Panc1 (cell line): Measurements from ENCODE around the gene SLITRK1. TPM values are rescaled to one million over a fixed set of nuclear protein-coding genes. Genes with fewer than 3 reads are reported as not detected.

Experiments used
- ATAC-seq: fragments of 200-7000 bp; cut with Tn5 transposase; 2 replicates; pipeline ENCODE4 v1.9.1; 2020; ENCODE audit warnings: mild to moderate bottlenecking, moderate library complexity
- BruUV-seq: library from RNA; stranded (reverse); fragments of 400-500 nt; replicated peaks from 2 replicates; lab custom pipeline; 2021; lab: Mats Ljungman, UMichigan
- CTCF ChIA-PET: fragments of 300-600 bp; sonication (Branson Sonifier 250); formaldehyde crosslinking; loops from one replicate; lab custom pipeline; 2022; ENCODE audit warnings: antibody characterized with exemption; lab: Charles Lee
- POLR2A ChIA-PET: fragments of 300-600 bp; sonication (Branson Sonifier 250); formaldehyde crosslinking; loops from one replicate; lab custom pipeline; 2022; ENCODE audit warnings: antibody characterized with exemption; lab: Charles Lee
- DNase-seq: peaks from one replicate; pipeline ENCODE4 v3.0.0-alpha.2; 2010; ENCODE audit warnings: low read depth, low spot score
- H3K27ac ChIP-seq: 2 replicates; pipeline ENCODE4 v1.5.1; 2011; ENCODE audit warnings: mild to moderate bottlenecking, low read length, inconsistent platforms
- H3K27me3 ChIP-seq: fragments of 200-500 bp; sonication (Bioruptor generic); 2 replicates; pipeline ENCODE4 v1.6.0; 2014; ENCODE audit warnings: low read length, inconsistent platforms; ENCODE audit not compliant: control insufficient read depth, insufficient read depth
- H3K36me3 ChIP-seq: fragments of 200-500 bp; sonication (Bioruptor generic); 2 replicates; pipeline ENCODE4 v1.5.1; 2014; ENCODE audit warnings: inconsistent platforms, mild to moderate bottlenecking, low read length, moderate library complexity; ENCODE audit not compliant: control insufficient read depth, insufficient read depth
- H3K4me1 ChIP-seq: 2 replicates; pipeline ENCODE4 v1.5.1; 2011; ENCODE audit warnings: inconsistent platforms, mild to moderate bottlenecking, low read length, moderate library complexity; ENCODE audit not compliant: control insufficient read depth, insufficient read depth
- H3K4me3 ChIP-seq, 2 experiments: 2 replicates each; pipeline ENCODE4 v1.5.1; 2011 to 2012; ENCODE audit warnings: low read depth in 2 of 2, low read length in 2 of 2, mild to moderate bottlenecking in 2 of 2, inconsistent platforms in 1 of 2, moderate library complexity in 1 of 2
- H3K9me3 ChIP-seq: fragments of 200-500 bp; sonication (Bioruptor generic); 2 replicates; pipeline ENCODE4 v1.5.1; 2014; ENCODE audit warnings: low read depth, mild to moderate bottlenecking, inconsistent platforms, low read length, moderate library complexity; ENCODE audit not compliant: control insufficient read depth, insufficient read depth
- POLR2AphosphoS5 ChIP-seq: IDR thresholded peaks from 2 replicates; pipeline ENCODE4 v1.6.1; 2012; ENCODE audit warnings: mild to moderate bottlenecking, low read depth, low read length, moderate library complexity
- SIN3A ChIP-seq: IDR thresholded peaks from 2 replicates; pipeline ENCODE4 v1.6.1; 2012; ENCODE audit warnings: low read depth, mild to moderate bottlenecking, low read length, moderate library complexity, borderline replicate concordance; ENCODE audit not compliant: insufficient read depth
- TCF7L2 ChIP-seq: IDR thresholded peaks from 2 replicates; pipeline ENCODE4 v1.6.1; 2011; ENCODE audit warnings: mild to moderate bottlenecking, low read depth, low read length, inconsistent platforms
- in situ Hi-C: cut with HindIII; loops from 2 replicates; pipeline ENCODE4 v1.10.0; 2016; ENCODE audit warnings: low sequenced_read_pairs, low pct_unique_long_range_greater_than_20kb
- intact Hi-C: fragments of 100-400 bp; cut with micrococcal nuclease; formaldehyde crosslinking; loops from one replicate; pipeline ENCODE4 v1.10.0; 2022; ENCODE audit not compliant: unreplicated experiment
- total RNA-seq: library from RNA; stranded (reverse); gene quantifications from one replicate; pipeline ENCODE4 v1.2.1, GENCODE V29; 2021; ENCODE audit not compliant: unreplicated experiment
- TF ChIP-seq, protein P1 (sequence below): fragments of 450-650 bp; IDR thresholded peaks from 2 replicates; pipeline ENCODE4 v1.5.1; 2017; ENCODE audit warnings: mild to moderate bottlenecking
- TF ChIP-seq, protein P2 (sequence below), 2 experiments: IDR thresholded peaks; 2 replicates each; pipeline ENCODE4 v1.6.1; 2011 to 2012; ENCODE audit warnings: low read depth in 2 of 2, control low read depth in 1 of 2, low read length in 1 of 2, mild to moderate bottlenecking in 1 of 2, moderate library complexity in 1 of 2; ENCODE audit not compliant: insufficient read depth in 1 of 2

Gene SLITRK1
- total RNA-seq, 1 experiment from 2014 or later: 0.08 TPM

DNA sequence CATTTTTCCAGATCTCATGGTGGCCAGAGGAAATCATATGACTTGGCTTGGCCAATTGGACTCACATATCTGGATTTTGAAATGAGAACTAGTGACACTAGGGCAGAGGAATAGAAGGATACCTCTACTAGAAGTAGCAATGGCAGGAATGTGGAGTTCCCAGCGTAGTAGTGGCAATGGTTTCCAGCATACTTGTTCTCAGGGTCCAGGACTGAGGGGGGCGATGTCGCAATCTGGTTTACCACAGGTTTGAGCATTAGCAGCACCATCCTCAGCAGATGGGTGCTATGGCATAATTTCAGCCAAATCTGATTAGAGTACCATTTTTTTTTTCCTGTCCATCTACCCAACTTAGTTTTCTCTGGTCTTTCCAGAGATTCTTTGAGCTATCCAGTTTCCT is 8.1 kb upstream of the SLITRK1 start:
- H3K27me3 ChIP-seq: no peaks in the 10 kb centered on the region
- no peak overlapping the region for H3K4me3 ChIP-seq
- intact Hi-C loops: no loop called here
- no peaks in the 10 kb centered on the region for H3K9me3 ChIP-seq
- H3K27ac ChIP-seq: no peak overlapping the region
- DNase-seq (no peak), ATAC-seq (no peak)
- no peaks in the 10 kb centered on the region for H3K4me1 ChIP-seq
- ChIA-PET POLR2A (no interaction called here), CTCF (no interaction called here)
- in situ Hi-C loops: no loop called here
- no TSS peak for BruUV-seq
- no peaks in the 10 kb centered on the region for H3K36me3 ChIP-seq
- TF ChIP-seq, protein P1, sequence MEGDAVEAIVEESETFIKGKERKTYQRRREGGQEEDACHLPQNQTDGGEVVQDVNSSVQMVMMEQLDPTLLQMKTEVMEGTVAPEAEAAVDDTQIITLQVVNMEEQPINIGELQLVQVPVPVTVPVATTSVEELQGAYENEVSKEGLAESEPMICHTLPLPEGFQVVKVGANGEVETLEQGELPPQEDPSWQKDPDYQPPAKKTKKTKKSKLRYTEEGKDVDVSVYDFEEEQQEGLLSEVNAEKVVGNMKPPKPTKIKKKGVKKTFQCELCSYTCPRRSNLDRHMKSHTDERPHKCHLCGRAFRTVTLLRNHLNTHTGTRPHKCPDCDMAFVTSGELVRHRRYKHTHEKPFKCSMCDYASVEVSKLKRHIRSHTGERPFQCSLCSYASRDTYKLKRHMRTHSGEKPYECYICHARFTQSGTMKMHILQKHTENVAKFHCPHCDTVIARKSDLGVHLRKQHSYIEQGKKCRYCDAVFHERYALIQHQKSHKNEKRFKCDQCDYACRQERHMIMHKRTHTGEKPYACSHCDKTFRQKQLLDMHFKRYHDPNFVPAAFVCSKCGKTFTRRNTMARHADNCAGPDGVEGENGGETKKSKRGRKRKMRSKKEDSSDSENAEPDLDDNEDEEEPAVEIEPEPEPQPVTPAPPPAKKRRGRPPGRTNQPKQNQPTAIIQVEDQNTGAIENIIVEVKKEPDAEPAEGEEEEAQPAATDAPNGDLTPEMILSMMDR: no peak
- TF ChIP-seq TCF7L2 (no peak), SIN3A (no peak), POLR2AphosphoS5 (no peak)
- TF ChIP-seq, protein P2, sequence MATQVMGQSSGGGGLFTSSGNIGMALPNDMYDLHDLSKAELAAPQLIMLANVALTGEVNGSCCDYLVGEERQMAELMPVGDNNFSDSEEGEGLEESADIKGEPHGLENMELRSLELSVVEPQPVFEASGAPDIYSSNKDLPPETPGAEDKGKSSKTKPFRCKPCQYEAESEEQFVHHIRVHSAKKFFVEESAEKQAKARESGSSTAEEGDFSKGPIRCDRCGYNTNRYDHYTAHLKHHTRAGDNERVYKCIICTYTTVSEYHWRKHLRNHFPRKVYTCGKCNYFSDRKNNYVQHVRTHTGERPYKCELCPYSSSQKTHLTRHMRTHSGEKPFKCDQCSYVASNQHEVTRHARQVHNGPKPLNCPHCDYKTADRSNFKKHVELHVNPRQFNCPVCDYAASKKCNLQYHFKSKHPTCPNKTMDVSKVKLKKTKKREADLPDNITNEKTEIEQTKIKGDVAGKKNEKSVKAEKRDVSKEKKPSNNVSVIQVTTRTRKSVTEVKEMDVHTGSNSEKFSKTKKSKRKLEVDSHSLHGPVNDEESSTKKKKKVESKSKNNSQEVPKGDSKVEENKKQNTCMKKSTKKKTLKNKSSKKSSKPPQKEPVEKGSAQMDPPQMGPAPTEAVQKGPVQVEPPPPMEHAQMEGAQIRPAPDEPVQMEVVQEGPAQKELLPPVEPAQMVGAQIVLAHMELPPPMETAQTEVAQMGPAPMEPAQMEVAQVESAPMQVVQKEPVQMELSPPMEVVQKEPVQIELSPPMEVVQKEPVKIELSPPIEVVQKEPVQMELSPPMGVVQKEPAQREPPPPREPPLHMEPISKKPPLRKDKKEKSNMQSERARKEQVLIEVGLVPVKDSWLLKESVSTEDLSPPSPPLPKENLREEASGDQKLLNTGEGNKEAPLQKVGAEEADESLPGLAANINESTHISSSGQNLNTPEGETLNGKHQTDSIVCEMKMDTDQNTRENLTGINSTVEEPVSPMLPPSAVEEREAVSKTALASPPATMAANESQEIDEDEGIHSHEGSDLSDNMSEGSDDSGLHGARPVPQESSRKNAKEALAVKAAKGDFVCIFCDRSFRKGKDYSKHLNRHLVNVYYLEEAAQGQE (IDR thresholded peaks at IDR 0.05; ENCODE audit: insufficient read depth in 1 of 2, low read depth in 2 of 2, low read length in 1 of 2): no peak

DNA sequence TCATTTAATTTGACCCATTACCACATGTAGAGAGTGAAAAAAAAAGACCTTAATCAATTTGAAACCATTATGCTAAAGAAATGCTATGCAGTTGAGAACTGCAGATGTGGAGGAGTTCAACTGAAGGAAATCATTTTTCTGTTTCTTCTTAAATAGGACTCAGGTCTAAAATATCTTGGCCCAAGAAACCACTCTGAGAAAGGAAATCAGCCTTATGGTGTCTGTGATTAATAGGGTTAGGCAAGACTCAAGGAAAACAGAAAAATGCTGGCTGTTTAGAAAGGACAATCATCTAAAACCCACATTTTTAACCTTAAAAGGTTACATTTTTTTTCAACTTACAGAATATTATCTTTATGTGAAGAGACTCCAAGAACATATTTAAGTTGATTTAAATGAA is 1.9 kb upstream of the SLITRK1 start:
- intact Hi-C loops (no loop called here), in situ Hi-C loops (no loop called here)
- Histone ChIP-seq H3K36me3 (no peaks in the 10 kb centered on the region), H3K27ac (no peak overlapping the region), H3K4me1 (no peaks in the 10 kb centered on the region), H3K9me3 (no peaks in the 10 kb centered on the region), H3K27me3 (0 out of 2 replicates have a peak, but pooled peaks cover 2% of the 10 kb centered on the region), H3K4me3 (no peak overlapping the region)
- ChIA-PET POLR2A (no interaction called here), CTCF (no interaction called here)
- no TSS peak for BruUV-seq
- ATAC-seq (no peak), DNase-seq (no peak)
- TF ChIP-seq TCF7L2 (no peak), SIN3A (no peak)

DNA sequence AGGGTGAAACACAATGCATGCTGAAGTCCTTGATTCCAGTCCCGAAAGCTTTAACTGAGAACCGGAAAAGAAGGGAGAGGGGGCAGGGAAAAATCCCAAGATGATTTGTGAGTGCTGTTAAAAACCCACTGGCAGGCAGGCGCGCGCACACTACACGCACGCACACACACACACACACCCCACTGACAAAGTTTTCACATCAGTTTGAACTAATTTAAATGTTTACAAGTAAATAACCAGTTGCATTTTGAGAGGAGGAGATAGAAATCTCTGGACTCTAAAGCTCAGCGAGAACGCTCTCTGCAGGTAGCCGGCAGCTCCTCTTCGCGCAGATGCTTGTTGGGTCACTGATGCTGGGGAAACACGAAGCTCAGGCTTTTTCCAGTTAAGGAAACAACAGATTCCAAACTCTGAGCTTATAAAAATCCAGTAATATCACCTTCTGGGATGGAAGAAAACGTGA is 818 bp upstream of the SLITRK1 start:
- Histone ChIP-seq H3K4me3 (peak overlapping the region; percentile 39 to 40), H3K9me3 (no peaks in the 10 kb centered on the region), H3K27me3 (0 out of 2 replicates have a peak, but pooled peaks cover 2% of the 10 kb centered on the region), H3K36me3 (no peaks in the 10 kb centered on the region), H3K27ac (no peak overlapping the region), H3K4me1 (no peaks in the 10 kb centered on the region)
- DNase-seq: no peak
- BruUV-seq: no TSS peak
- intact Hi-C loops (no loop called here), in situ Hi-C loops (no loop called here)
- ATAC-seq: no peak
- TF ChIP-seq, protein P2 (IDR thresholded peaks at IDR 0.05; ENCODE audit: insufficient read depth in 1 of 2, low read depth in 2 of 2, low read length in 1 of 2): no peak
- TF ChIP-seq SIN3A (no peak), POLR2AphosphoS5 (no peak), TCF7L2 (no peak)
- TF ChIP-seq, protein P1: no peak
- POLR2A ChIA-PET: interaction anchor here (0.7 kb wide), 1 partner anchor 739 kb away, joined by 3 read pairs; no protein-coding TSS in a partner anchor
- CTCF ChIA-PET: interaction anchor here (0.5 kb wide), 1 partner anchor 1183 kb away, joined by 3 read pairs; no protein-coding TSS in a partner anchor
